ENCODE results near the gene POPDC2.
A peak's percentile ranks its signal among the peaks of the same experiment; 100 is the strongest.

The POPDC2 gene

GRCh38 chr3:119665954-119666559 lies 5.7 kb upstream of the POPDC2 start:
- TF ChIP-seq CTCF (conservative IDR thresholded peaks at IDR 0.05), result no peak
- H3K27ac ChIP-seq, result no peak overlapping the region

- H3K27ac ChIP-seq, result no peak overlapping the region
- TF ChIP-seq CTCF (conservative IDR thresholded peaks at IDR 0.05), result no peak
Measured at GRCh38 chr3:119664850-119665379, 4.5 kb upstream of the POPDC2 start.

- no peak for TF ChIP-seq CTCF (conservative IDR thresholded peaks at IDR 0.05)
- no peak overlapping the region for H3K27ac ChIP-seq
Measured at GRCh38 chr3:119664370-119664769, 4.0 kb upstream of the POPDC2 start.

GRCh38 chr3:119663885-119664284 lies 3.5 kb upstream of the POPDC2 start:
- no peak overlapping the region for H3K27ac ChIP-seq

GRCh38 chr3:119662604-119663373 lies 2.4 kb upstream of the POPDC2 start:
- peak overlapping the region; percentile 23 for H3K27ac ChIP-seq
- no peak; the same call in 1 of the 2 replicates for TF ChIP-seq CTCF (conservative IDR thresholded peaks at IDR 0.05)

More at GRCh38 chr3:119663885-119664284, 3.5 kb upstream of the POPDC2 start:
- TF ChIP-seq CTCF (conservative IDR thresholded peaks at IDR 0.05), result no peak

GRCh38 chr3:119659606-119660291 lies 640 bp downstream of the POPDC2 start:
- no peak overlapping the region for H3K27ac ChIP-seq
- no peak for TF ChIP-seq CTCF (conservative IDR thresholded peaks at IDR 0.05)

GRCh38 chr3:119658994-119659393 lies 1.4 kb downstream of the POPDC2 start:
- H3K27ac ChIP-seq, result no peak overlapping the region
- no peak for TF ChIP-seq CTCF (conservative IDR thresholded peaks at IDR 0.05)
